HG03066 (cell line): ENCODE data around the gene SPIRE2.
A peak's percentile ranks its signal among the peaks of the same experiment; 100 is the strongest.
"Not testable (repeated sequence)": the region's sequence is repeated elsewhere in the genome, so short reads cannot be mapped to it uniquely, and the experiment has no call there.

ENCODE experiments used
- ATAC-seq: cut with Tn5 transposase; IDR thresholded peaks from one replicate; pipeline ENCODE4 v1.9.1; 2021; ENCODE audit warnings: low read depth; ENCODE audit not compliant: unreplicated experiment

The SPIRE2 gene

DNA sequence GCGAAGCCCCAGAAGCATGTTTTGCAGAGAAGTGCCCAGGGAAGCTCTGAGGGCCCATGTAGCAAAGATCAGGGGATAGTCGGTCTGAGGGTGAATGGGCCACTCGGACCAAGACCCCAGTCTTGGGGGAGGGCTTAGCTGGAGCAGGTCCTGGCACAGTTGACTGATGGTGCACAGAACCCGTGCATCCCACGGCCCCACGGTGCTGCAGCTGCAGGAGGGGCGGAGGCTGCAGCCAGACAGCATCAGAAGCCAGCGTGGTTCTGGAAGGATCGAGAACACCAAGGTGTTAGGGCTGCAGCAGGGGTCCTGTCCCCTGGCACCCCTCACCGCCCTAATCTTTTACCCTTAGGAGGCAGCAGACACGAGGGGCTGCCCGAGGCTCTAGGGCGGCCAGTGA lies 83.9 kb downstream of the SPIRE2 start:
- ATAC-seq, result no peak

DNA sequence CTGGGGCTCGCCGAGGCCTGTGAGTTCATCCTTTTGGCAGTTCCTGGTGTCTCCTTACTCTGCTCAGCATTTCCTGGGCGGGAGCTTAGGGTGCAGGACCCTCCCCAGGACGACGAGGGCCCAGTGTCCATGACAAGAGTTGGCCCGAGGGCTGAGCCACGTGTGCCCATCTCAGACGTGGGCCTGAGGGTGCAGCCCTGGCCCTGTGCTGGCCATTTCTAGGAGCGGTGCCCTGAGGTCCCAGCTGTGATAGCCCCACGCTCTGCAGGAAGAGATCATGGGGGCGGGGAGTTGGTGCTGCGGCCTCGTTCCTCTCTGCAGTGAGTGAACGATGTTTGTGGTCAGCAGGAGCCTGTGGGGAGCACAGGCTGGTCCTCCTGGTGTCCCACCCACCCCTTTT lies 84.4 kb downstream of the SPIRE2 start:
- no peak for ATAC-seq

DNA sequence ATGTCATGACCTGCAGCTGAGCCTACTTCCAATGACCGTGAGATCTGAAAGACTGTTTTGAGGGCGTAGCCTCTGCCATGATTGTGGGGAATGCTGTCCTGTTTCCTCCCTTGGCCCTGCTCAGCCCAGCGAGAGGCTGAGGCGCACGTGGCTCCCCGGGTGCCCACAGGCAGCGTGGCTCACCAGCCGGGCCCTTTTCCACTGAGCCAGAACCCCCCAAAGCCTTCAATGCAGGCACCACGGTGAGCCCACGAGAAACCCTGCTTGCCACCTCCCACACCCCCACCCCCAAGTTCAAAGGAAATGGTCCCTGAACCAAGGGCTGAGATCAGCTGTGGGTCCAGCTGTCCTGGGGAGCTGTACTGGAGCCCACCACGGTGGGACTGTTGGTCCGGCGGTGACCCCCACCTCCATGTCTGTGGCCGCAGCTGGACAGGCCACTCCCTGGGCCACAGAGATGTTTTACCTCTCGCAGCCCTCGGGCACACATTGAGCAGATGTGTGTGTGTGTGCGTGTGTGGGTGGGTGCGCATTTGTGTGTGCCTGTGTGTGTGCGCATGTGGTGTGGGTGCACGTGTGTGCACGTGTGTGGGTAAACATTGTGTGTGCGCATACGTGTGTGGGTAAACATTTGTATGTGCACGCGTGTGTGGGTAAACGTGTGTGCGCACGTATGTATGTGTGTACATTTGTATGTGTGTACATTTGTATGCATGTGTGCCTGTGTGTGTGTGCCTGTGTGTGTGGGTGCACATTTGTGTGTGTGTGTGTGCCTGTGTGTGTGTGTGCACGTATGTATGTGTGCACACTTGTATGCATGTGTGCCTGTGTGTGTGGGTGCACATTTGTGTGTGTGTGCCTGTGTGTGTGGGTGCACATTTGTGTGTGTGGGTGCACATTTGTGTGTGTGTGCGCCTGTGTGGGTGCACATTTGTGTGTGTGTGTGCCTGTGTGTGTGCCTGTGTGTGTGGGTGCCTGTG lies 85.4 kb downstream of the SPIRE2 start:
- ATAC-seq, result no peak

DNA sequence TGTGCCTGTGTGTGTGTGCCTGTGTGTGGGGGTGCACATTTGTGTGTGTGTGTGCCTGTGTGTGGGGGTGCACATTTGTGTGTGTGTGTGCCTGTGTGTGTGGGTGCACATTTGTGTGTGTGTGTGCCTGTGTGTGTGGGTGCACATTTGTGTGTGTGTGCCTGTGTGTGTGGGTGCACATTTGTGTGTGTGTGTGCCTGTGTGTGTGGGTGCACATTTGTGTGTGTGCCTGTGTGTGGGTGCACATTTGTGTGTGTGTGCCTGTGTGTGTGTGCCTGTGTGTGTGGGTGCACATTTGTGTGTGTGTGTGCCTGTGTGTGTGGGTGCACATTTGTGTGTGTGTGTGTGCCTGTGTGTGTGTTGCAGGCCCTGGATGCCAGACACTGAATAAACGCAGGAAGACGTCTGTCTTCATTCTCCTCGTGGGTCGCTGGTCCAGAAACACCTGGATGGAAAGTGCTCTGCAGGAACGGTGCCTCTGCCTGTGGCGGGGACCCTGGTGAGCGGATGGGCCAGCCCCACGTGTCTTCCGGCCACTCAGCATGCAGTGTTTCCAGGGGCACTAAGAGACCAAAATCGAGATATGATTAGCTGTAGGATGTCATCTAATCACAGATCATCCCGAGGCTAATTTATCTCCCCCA lies 86.5 kb downstream of the SPIRE2 start:
- not testable (repeated sequence) for ATAC-seq

DNA sequence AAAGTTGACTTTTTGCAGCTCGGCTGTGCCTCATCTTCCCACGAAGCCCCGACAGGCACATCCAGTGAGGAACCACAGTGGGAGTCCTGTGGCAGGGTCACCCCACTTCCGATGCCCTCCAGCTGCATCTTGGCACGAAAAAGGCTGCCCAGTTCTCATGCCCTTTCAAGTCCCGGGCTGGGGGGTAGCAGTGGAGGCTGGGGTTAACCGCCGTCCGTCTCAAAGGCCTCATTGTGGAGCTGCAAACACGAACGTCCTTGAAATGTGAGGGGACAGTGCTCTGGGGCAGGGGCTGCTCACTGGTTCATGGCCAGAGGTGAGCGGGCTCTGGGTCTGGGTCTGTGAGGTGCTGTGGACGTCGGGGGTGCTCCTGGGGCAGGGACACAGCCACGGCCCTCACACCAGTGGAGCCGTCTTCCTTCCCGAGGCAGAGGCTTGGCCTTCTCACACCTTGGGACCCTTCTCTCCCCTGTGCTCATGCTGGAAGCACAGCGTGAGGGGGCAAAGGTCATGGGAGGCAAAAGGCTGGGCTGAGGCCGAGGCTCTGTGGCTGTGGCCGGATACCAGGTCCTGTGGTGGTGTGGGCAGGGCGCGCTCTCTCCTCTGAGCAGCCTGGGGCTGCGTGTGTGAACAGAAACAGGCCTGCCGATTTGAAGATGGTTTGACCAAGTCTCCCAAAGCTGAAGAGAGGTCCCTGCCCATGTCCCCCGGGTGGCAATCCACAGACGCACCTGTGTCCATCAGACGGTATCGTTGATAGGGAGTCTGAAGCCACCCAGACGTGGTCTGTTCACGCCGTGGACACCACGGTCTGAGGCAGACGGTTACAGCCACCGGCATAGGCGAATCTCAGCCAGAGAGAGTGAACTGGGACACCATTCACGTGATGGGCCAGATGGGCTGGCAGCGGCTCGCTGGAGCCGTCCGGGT lies 87.3 kb downstream of the SPIRE2 start:
- ATAC-seq, result no peak

DNA sequence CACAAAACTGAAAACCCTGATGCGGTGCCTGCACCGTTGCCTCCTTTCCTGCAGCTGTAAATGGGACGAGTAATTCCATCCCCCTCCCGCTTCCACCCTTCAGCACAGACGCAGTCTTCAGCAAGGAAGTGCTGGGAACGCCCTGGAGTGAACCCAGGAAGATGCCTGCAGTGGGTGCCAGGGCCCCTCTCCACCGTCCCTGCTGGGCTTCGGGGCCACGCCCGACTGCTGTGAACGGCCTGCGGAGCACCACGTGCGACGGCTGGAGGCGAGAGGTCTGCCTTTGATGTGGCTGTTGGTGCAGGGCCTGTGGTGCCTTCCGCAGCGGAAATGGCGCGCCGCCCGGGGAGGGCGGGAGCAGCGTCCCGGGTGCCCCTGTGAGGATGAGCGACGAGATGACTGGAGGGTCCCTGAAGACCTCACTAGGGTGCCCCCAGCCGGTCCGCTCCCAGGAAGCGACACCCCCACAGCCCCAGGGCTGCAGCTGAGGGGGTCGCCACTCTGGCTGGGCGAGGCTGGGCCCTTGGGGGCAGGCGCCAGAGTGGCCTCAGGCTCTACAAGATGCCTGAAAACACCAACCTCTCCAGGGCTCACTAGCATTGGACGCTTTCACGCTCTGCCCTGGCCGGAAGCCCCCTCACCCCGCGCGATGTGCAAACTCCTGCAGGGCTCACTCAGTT lies 89.6 kb downstream of the SPIRE2 start:
- peak; percentile 76 for ATAC-seq

DNA sequence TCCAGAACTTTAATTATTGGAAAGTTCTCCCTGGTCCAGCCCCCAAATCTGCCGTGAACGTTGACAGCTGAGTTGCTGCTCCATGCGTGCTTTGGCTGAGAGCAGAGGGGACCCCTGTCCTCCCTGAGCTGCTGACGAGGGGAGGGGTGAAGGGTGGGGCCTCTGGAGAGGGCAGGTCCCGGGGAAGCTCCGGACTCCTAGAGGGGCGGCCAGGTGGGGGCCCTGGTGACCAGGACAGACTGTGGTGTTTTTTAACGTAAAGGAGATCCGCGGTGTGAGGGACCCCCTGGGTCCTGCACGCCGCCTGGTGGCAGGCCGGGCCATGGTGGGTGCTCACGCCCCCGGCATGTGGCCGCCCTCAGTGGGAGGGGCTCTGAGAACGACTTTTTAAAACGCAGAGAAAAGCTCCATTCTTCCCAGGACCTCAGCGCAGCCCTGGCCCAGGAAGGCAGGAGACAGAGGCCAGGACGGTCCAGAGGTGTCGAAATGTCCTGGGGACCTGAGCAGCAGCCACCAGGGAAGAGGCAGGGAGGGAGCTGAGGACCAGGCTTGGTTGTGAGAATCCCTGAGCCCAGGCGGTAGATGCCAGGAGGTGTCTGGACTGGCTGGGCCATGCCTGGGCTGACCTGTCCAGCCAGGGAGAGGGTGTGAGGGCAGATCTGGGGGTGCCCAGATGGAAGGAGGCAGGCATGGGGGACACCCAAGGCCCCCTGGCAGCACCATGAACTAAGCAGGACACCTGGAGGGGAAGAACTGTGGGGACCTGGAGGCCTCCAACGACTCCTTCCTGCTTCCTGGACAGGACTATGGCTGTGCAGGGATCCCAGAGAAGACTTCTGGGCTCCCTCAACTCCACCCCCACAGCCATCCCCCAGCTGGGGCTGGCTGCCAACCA lies 90.4 kb downstream of the SPIRE2 start, which contains the start of gene MC1R:
Gene MC1R, plus strand, starts transcription at position 410 of the 895 bp plus-strand sequence. Its CDS starts 397 bp downstream, at position 807.
- ATAC-seq, result no peak

DNA sequence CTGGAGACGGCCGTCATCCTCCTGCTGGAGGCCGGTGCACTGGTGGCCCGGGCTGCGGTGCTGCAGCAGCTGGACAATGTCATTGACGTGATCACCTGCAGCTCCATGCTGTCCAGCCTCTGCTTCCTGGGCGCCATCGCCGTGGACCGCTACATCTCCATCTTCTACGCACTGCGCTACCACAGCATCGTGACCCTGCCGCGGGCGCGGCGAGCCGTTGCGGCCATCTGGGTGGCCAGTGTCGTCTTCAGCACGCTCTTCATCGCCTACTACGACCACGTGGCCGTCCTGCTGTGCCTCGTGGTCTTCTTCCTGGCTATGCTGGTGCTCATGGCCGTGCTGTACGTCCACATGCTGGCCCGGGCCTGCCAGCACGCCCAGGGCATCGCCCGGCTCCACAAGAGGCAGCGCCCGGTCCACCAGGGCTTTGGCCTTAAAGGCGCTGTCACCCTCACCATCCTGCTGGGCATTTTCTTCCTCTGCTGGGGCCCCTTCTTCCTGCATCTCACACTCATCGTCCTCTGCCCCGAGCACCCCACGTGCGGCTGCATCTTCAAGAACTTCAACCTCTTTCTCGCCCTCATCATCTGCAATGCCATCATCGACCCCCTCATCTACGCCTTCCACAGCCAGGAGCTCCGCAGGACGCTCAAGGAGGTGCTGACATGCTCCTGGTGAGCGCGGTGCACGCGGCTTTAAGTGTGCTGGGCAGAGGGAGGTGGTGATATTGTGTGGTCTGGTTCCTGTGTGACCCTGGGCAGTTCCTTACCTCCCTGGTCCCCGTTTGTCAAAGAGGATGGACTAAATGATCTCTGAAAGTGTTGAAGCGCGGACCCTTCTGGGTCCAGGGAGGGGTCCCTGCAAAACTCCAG lies 91.5 kb downstream of the SPIRE2 start:
- no peak for ATAC-seq

DNA sequence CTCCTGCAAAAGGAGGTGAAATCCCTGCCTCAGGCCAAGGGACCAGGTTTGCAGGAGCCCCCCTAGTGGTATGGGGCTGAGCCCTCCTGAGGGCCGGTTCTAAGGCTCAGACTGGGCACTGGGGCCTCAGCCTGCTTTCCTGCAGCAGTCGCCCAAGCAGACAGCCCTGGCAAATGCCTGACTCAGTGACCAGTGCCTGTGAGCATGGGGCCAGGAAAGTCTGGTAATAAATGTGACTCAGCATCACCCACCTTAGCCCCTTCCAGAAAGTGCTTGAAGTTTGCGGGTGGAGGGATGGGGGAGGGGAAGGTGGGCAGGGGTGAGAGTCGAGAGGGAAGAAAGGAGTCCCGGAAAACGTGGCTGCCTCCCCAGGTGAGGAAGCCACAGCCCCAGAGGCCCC lies 92.4 kb downstream of the SPIRE2 start:
- ATAC-seq, result no peak
